Neural crest cell (in vitro differentiated cells): ENCODE data around the gene NUP88. TPM values are rescaled to one million over a fixed set of nuclear protein-coding genes. Genes with fewer than 3 reads are reported as not detected.

Source experiments
- DNase-seq: peaks from one replicate; pipeline ENCODE4 v3.0.0; 2021; ENCODE audit warnings: low read depth, mixed read lengths, low spot score
- H3K27ac Mint-ChIP-seq: one replicate; pipeline ENCODE4 v1.8.0; 2021; ENCODE audit warnings: mild to moderate bottlenecking, mixed read lengths; ENCODE audit not compliant: unreplicated experiment
- H3K27me3 Mint-ChIP-seq: 2 replicates; pipeline ENCODE4 v1.8.0; 2021; ENCODE audit warnings: low read depth, mild to moderate bottlenecking, mixed read lengths
- H3K36me3 Mint-ChIP-seq: 2 replicates; pipeline ENCODE4 v1.8.0; 2021; ENCODE audit warnings: low read depth, mild to moderate bottlenecking, mixed read lengths
- H3K4me1 Mint-ChIP-seq: 2 replicates; pipeline ENCODE4 v1.8.0; 2021; ENCODE audit warnings: mixed read lengths
- H3K4me3 Mint-ChIP-seq: one replicate; pipeline ENCODE4 v1.8.0; 2021; ENCODE audit warnings: mild to moderate bottlenecking, mixed read lengths
- H3K9me3 Mint-ChIP-seq: 2 replicates; pipeline ENCODE4 v1.8.0; 2021; ENCODE audit warnings: mixed read lengths
- CTCF ChIP-seq: fragments of 200-600 bp; sonication (generic); conservative IDR thresholded peaks from 2 replicates; pipeline ENCODE4 v1.5.0; 2021; ENCODE audit warnings: antibody characterized with exemption, mild to moderate bottlenecking
- total RNA-seq: library from RNA; stranded (reverse); gene quantifications from 2 replicates; pipeline ENCODE4 v1.2.1, GENCODE V29; 2021

The NUP88 gene
- total RNA-seq, 1 donor from 2014 or later: 91.2 TPM

GRCh38 chr17:5355421-5356129 is 63.9 kb downstream of the NUP88 start:
- TF ChIP-seq CTCF: no peak
- no peaks in the 10 kb centered on the region for H3K4me1 Mint-ChIP-seq

GRCh38 chr17:5354886-5355415 is 64.5 kb downstream of the NUP88 start:
- no peak for TF ChIP-seq CTCF
- DNase-seq: no peak
- H3K4me3 Mint-ChIP-seq: no peak overlapping the region
- no peak overlapping the region for H3K27ac Mint-ChIP-seq
- H3K9me3 Mint-ChIP-seq: no peaks in the 10 kb centered on the region
- H3K36me3 Mint-ChIP-seq: peaks cover 4% of the 10 kb centered on the region
- no peaks in the 10 kb centered on the region for H3K27me3 Mint-ChIP-seq
- no peaks in the 10 kb centered on the region for H3K4me1 Mint-ChIP-seq

More at GRCh38 chr17:5355421-5356129, 63.9 kb downstream of the NUP88 start:
- Mint-ChIP-seq H3K27ac (no peak overlapping the region), H3K4me3 (no peak overlapping the region), H3K9me3 (no peaks in the 10 kb centered on the region), H3K27me3 (no peaks in the 10 kb centered on the region), H3K36me3 (peaks cover 5% of the 10 kb centered on the region)
- DNase-seq: no peak

- no peak for DNase-seq
- Mint-ChIP-seq H3K4me3 (no peak overlapping the region), H3K36me3 (peaks cover 4% of the 10 kb centered on the region), H3K27me3 (no peaks in the 10 kb centered on the region), H3K4me1 (no peaks in the 10 kb centered on the region), H3K27ac (no peak overlapping the region), H3K9me3 (no peaks in the 10 kb centered on the region)
- TF ChIP-seq CTCF: no peak
Measured at GRCh38 chr17:5354310-5354709, 65.2 kb downstream of the NUP88 start.

GRCh38 chr17:5352681-5353289 is 66.7 kb downstream of the NUP88 start:
- Mint-ChIP-seq H3K4me3 (no peak overlapping the region), H3K4me1 (no peaks in the 10 kb centered on the region), H3K27me3 (no peaks in the 10 kb centered on the region), H3K9me3 (no peaks in the 10 kb centered on the region), H3K36me3 (peaks cover 9% of the 10 kb centered on the region), H3K27ac (no peak overlapping the region)
- TF ChIP-seq CTCF: no peak
- no peak for DNase-seq

- Mint-ChIP-seq H3K4me3 (no peak overlapping the region), H3K27me3 (no peaks in the 10 kb centered on the region), H3K27ac (no peak overlapping the region), H3K9me3 (no peaks in the 10 kb centered on the region), H3K36me3 (peaks cover 11% of the 10 kb centered on the region), H3K4me1 (no peaks in the 10 kb centered on the region)
- TF ChIP-seq CTCF: no peak
- DNase-seq: no peak
Measured at GRCh38 chr17:5344914-5345313, 74.5 kb downstream of the NUP88 start.

Other genes with a start within 250 kb of the NUP88 start
- 21.5 and 23.7 TPM in 2 replicates for gene ZNF594, start 227.8 kb downstream of the NUP88 start, total RNA-seq
- not detected in 2 replicates for gene SCIMP, start 184.8 kb downstream of the NUP88 start, total RNA-seq
- gene RABEP1, start 137.4 kb downstream of the NUP88 start, total RNA-seq: 57.0 and 57.9 TPM in 2 replicates
- gene RPAIN, start 520 bp upstream of the NUP88 start, total RNA-seq: 99.8 and 103 TPM in 2 replicates
- gene C1QBP, start 19.5 kb upstream of the NUP88 start, total RNA-seq: 202 and 221 TPM in 2 replicates
- 35.3 and 37.5 TPM in 2 replicates for gene DHX33, start 49.3 kb upstream of the NUP88 start, total RNA-seq
- 71.5 and 74.6 TPM in 2 replicates for gene DERL2, start 66.5 kb upstream of the NUP88 start, total RNA-seq
- gene MIS12, start 66.9 kb upstream of the NUP88 start, total RNA-seq: 33.9 and 35.6 TPM in 2 replicates
- 49.3 and 55.4 TPM in 2 replicates for gene NLRP1, start 164.8 kb upstream of the NUP88 start, total RNA-seq